NCI-H146 treated with DMSO at 0.1 percent for 48 hours (cell line): Measurements from ENCODE around the gene FAM204A.

ENCODE experiments used
- DNase-seq: peaks from one replicate; lab custom pipeline; 2025; ENCODE audit not compliant: unreplicated experiment; lab: John Stamatoyannopoulos, UW

FAM204A gene

DNA sequence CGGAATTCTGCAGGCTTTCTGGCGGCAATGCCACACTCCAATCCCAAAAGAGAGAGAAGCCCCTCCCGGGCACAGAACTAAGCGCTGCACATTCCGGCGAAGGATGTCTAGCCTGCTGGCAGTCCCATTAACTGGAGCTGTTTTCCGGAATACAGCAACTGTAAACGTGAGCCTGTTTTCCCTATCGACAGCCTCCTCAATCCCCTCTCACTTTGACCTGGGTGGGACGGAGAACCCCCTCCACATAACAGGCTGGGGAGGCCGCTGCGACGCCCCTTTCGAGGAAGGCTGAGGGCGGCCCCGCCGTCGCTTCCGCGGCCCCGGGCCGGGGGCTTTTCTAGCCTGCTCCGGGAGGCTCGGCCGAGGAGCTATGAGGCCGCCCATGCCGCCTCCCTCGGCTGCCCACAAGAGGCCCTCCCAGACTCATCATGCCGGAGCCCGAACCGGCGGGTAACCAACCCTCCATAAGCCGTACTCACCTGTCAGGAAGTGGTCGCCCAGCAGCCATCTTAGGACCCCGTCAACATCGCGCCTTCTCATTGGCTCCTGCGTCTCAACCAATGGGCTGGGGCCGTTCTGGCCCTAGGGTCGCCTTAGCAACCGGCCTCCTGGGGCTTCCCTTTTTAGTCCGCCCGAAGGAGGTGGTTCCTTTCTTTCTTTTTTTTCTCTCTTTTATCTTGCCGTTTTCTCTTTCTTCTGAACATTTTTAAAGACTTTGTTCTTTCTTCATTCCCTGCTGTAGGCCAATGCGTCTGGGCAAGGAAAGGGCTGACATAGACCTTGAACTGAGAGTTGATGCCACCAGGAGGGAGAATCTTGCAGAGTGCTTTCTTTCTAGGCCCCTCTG lies at the start of gene FAM204A:
TSS of gene FAM204A (minus strand) at position 534 of the 847 bp plus-strand sequence. CDS start 5,909 bp downstream, outside the sequence.
- DNase-seq = peak; percentile 91

DNA sequence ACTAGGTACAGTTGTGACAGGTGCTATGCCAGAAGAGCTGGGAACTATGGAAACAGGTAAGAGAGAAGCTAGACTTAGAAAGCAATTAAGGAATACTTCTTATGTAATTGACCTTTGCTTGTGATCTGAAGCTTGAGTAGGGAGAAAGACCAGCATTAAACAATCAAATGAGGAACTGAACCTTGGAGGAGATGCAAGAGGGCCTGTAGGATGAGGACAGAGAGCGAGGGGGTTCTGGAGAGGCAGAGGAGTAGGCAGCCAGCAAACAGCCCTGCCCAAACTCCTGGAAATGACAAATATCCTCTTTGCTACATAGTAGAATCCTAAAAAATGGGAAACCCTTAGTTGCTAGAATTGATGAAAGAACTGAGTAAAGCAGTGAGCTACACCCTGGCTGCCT lies 41.6 kb upstream of the FAM204A start:
- no peak for DNase-seq

GRCh38 chr10:118383063-118383689 lies 41.1 kb upstream of the FAM204A start:
- DNase-seq = no peak

GRCh38 chr10:118374404-118374803 lies 32.3 kb upstream of the FAM204A start:
- no peak for DNase-seq

- DNase-seq = no peak
Observed at GRCh38 chr10:118373786-118374185, 31.7 kb upstream of the FAM204A start.

GRCh38 chr10:118370499-118370898 lies 28.4 kb upstream of the FAM204A start:
- peak; percentile 42 for DNase-seq

GRCh38 chr10:118369641-118370205 lies 27.6 kb upstream of the FAM204A start:
- peak; percentile 100 for DNase-seq

DNA sequence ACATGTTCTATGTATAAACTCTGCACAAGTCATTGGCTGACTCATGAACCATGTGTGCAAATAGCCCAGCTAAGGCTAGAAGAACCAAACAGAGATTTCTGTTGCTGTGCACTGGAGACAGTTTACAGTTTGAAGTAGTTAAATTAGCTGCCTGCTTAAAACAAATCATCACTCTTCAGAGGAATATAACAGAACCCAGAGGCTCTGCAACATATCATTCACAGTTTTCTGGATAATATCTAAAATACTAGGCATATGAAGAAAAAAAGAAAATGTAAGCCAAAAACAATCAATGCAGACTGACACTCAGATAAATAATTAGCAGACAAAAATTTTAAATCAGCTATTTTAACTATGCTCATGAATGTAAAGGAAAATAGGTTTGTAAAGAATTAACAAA lies 23.6 kb upstream of the FAM204A start:
- no peak for DNase-seq

GRCh38 chr10:118362103-118362502 lies 20.0 kb upstream of the FAM204A start:
- no peak for DNase-seq

GRCh38 chr10:118358327-118358726 lies 16.2 kb upstream of the FAM204A start:
- peak; percentile 28 for DNase-seq

DNA sequence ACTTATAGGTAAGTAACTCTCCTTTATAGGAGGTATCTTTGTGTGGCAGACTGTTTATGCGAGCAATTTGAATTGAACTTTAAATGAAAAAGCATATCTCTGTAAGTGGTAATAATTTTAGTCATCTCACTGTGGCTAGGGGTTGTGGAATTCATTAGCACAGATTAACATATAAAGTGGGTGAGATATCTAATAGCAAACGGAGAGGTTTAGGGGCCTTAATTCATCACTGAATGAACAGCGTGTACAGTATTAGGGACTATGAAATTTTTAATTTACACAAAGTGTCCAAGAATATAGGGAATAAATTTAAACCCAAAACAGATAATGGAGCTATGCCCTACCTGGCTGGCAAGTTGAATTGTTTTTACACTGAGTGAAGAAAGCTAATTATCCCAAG lies 15.7 kb upstream of the FAM204A start:
- no peak for DNase-seq

GRCh38 chr10:118356628-118357027 lies 14.5 kb upstream of the FAM204A start:
- DNase-seq = peak; percentile 69

GRCh38 chr10:118355234-118355633 lies 13.1 kb upstream of the FAM204A start:
- DNase-seq = no peak

DNA sequence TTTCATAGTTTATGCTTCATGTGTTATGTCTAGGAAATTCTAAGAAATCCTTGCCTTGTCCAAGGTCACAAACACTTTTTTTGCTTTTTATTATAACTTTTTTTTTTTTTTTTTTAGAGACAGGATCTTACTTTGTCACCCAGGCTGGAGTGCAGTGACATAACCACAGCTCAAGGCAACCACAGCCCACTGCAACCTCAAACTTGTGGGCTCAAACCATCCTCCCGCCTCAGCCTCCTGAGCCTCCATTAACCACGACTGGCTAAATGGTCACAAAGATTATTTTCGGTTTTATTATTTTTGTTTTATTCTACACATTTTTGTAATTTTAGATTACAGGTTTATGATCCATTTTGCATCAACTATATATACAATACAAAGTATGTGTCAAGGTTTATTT lies 7.1 kb upstream of the FAM204A start:
- DNase-seq = no peak

DNA sequence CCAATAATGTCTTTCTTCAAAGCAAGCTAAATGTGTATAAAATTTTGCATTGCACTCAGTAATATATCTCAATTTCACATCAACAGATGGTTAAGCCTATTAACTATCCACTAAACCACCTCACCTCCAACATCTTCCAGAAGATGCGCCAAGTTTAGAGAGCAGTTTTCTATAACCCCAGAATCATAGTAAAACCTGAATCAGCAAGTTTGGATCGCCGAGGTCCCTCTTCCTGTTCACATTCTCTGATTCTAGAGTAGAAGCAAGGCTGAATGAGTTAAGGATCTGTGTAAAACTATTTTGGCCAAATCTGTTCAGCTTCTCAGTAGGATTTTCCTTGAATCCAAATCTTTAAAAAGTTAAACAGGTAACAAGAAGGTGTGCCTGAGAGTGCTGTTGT lies 1.4 kb upstream of the FAM204A start:
- no peak for DNase-seq

DNA sequence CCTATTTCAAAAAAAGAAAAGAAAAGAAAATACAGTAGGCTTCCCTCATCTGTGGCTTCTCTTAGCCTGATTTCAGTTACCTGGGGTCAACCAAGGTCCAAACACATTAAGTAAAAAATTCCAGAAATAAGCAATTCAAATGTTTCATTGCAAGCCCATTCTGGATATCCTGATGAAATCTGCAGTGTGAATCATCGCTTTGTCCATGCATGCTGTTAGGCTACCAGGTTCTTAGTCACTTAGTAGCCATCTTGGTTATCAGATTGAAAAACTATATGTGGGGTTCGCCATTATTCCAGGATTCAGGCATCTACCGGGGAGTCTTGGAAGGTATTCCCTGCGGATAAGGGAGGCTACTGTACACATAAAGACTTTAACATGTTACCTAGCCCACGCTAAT lies 991 bp upstream of the FAM204A start:
- DNase-seq = no peak

DNA sequence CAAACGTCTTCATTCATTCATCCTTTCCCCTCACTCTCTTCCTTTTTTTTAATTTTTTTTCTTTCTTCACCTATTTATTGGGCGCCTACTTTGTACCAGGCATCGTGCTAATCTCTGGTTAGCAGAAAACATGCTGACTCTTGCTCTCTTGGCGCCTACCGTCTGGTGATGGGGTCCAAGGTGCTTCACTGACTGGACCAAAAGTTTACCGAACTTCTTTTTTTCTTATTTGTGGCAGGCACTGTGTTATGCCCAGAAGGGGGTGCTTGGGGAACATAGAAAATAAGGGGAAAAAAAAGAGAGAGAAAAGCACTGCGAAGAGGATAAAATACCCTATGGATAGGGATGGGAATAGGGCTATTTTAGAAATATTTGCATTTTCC lies 505 bp upstream of the FAM204A start:
- peak; percentile 40 for DNase-seq

GRCh38 chr10:118340486-118340885 lies 1.6 kb downstream of the FAM204A start:
- no peak for DNase-seq

DNA sequence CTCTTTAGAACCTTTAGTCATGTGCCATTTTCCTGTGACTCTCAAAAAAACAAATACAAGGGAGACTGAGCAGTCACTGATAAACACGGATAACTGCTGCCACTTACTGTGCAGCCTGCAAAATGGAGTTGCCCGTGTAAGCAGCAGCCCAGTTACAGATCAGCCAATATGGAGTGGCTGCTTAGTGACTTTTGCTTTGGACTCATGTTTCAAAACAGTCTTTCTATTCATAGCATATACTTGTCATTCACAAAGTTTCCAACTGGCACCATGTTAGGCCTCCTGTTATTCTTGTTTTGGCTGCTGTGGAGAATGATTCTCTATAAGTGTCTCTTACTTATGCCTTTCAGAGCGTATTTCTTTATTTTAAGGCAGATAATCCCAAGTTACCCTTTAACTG lies 3.0 kb downstream of the FAM204A start:
- DNase-seq = no peak

- DNase-seq = no peak
Observed at GRCh38 chr10:118337356-118337755, 4.8 kb downstream of the FAM204A start.

DNA sequence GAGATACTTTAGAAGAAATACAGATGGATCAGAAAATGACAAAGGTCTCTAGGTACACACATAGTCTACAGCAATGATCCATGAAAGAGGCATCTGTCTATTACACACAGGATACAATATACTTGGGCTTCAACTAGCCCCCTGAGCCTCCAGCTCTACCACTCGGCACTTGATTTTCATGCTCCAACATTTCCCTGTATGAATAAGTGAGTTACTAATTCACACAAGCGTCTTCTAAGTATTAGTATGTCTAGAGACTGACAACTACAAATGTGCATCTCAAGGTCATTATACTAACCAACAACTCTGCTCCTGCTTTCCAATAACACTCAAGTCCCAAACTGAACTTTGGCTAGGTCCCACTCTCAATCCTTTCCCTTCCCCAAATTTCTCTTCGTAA lies 8.3 kb downstream of the FAM204A start:
- no peak for DNase-seq
